GM21825 (cell line): Measurements from ENCODE around the gene WSB2.
"Not testable (repeated sequence)": the region's sequence is repeated elsewhere in the genome, so short reads cannot be mapped to it uniquely, and the experiment has no call there.

Experiments used
- ATAC-seq: cut with Tn5 transposase; IDR thresholded peaks from one replicate; pipeline ENCODE4 v1.9.1; 2021; ENCODE audit warnings: mild to moderate bottlenecking, moderate library complexity; ENCODE audit not compliant: unreplicated experiment

WSB2 gene

GRCh38 chr12:118036672-118037411 lies 24.1 kb downstream of the WSB2 start:
- ATAC-seq = no peak

DNA sequence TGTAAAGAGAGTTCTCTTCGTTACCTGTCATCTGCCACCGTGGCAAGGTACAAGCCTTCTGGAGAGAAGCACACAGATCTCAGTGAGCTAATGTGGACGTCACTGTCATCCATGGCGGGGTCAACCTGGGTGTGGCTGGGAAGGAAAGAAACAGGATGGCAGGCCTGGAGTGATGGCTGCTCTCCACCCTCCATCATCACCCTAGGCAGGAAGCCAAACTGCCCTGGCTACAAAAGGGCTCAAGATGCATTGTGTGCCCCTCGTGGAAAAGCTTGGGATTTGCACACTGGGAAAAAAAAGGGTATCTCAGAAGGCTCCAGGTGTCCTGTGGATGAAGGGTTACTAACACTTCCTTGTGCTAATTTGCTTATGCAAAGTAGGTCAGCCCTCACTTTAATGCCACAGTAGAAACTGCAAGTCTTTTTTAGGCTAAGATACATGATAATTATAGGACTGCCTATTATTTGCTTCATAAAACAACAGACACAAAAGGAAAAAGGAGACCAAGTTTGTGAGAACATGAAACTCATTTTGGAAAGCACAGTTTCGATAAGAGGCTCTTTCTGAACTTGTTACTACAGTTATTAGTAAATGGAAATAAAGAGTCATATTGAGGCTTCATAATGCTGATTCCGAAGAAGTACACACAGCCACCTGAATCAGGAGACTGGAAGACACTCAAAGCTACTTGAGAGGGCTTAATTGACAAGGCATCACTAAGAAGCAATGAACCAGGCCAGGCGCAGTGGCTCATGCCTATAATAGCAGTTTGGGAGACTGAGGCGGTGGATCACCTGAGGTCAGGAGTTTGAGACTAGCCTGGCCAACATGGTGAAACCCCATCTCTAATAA lies 25.6 kb downstream of the WSB2 start:
- peak; percentile 78 for ATAC-seq

DNA sequence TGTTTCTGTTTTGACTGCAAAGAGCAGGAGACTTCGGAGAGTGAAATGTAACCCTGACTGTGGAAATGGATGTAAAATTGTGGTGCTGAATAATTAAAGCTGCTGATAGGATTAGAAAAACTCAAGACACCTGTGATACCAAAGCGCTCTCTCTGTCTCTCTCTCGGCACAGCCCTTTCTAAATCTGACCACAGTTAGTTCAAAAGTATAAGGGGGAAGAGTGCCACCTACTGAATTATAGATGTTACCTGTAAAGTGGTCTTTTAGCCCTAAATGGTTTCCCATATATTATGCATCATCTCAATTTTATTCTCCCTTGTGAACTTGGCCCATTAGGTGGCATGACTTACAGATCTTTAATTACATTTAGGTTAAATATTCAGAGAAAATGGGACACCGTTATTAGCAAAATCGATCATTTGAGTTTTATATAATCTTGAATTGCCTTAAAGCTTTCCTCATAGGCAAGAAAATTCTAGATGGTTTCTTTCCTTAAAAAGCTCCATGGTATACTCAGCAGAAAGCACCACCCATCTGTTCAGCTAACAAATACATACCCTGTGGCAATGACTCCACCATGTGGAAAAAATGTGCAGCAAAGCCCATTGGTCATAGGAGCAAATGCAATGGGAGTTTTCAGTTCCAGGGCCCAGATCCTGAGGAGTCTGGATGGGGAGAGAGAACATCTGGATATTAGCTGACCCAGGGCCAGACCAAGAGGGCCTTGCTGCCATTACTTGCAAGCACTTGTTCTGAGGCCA lies 26.4 kb downstream of the WSB2 start:
- ATAC-seq = no peak

GRCh38 chr12:118033902-118034301 lies 27.1 kb downstream of the WSB2 start:
- ATAC-seq = no peak

DNA sequence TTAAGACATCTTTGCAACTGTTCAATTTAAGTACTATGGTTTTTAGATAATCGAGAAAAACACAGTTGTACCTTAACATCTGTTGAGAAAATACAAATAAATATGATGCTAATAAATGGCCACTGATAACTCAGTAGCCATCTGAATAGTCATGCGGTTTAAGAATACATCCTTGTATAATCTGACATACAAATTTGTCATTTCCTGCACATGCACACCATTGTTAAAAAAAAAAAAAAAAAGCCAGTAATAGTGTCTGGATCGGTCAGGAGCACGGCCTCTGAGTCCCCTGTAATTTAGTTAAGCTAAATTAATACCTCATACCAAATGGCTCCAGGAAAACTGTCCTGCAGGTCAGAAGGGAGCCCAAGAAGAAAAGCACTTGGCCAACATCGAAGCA lies 27.7 kb downstream of the WSB2 start:
- ATAC-seq = no peak

GRCh38 chr12:118032188-118032587 lies 28.8 kb downstream of the WSB2 start:
- no peak for ATAC-seq

DNA sequence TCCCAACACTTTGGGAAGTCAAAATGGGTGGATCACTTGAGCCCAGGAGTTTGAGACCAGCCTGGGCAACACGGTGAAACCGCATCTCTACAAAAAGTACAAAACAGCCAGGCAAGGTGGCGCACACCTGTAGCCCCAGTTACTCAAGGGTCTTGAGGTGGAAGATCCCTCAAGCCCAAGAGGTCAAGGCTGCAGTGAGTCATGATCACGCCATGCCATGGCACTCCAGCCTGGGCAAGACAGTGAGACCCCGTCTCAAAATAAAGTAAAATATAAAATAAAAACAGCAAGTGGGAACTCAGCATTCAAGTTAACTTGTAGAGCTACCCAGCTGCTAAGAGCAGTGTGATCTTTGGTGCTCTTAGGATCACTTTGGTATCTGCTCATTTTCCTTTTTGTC lies 31.8 kb downstream of the WSB2 start:
- no peak for ATAC-seq

DNA sequence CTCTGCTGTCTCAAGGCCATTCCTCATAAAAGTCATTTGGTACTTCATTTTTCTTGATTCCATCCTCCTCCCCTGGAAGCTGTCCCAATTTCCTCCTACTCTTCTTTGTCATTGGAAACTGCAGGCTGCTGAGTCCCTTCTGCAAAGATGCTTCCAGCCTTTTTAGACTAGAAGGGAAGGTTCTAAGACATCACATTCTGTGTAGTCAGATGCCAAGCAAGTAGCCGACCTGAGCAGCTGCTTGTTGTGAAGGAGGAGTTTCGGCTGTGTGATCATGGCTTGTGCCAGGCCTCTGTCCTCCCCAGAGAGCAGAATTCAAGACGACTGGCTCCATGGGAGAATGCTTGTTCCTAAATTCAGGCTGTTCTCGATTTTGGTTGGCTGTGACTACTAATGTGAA lies 35.8 kb downstream of the WSB2 start:
- no peak for ATAC-seq

GRCh38 chr12:118023301-118023860 lies 37.6 kb downstream of the WSB2 start:
- no peak for ATAC-seq

GRCh38 chr12:118022728-118023109 lies 38.3 kb downstream of the WSB2 start:
- ATAC-seq = no peak

GRCh38 chr12:118022097-118022727 lies 38.8 kb downstream of the WSB2 start:
- not testable (repeated sequence) for ATAC-seq

GRCh38 chr12:118020036-118020435 lies 40.9 kb downstream of the WSB2 start:
- no peak for ATAC-seq

GRCh38 chr12:118017926-118018325 lies 43.1 kb downstream of the WSB2 start:
- ATAC-seq = no peak

- ATAC-seq = peak; percentile 98
Observed at GRCh38 chr12:118016424-118017264, 44.3 kb downstream of the WSB2 start, which contains the start of gene RFC5. RFC5 (plus strand) TSS chr12:118016703; CDS start chr12:118016828, 125 bp downstream.

DNA sequence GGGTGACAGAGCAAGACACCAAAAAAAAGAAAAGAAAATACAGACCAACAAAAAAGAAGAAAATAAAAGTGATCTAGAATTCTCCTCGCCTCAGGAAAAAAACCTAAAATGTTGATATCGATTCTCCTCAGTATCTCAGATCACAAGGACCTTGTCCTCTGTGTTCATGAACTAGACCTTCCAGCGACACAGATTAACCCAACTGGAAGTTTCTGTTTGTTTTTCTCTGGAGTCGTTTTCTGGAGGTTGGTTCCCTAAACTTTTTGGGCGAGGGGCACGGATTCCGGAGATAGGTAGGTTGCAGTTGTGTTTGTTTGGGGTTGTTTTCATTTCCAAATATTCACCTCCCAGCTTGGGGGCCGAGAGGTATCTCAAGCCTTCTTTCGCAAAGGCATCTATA lies 45.0 kb downstream of the WSB2 start:
- ATAC-seq = no peak

- no peak for ATAC-seq
Observed at GRCh38 chr12:118015306-118015705, 45.7 kb downstream of the WSB2 start.

- no peak for ATAC-seq
Observed at GRCh38 chr12:118013283-118013682, 47.7 kb downstream of the WSB2 start.

DNA sequence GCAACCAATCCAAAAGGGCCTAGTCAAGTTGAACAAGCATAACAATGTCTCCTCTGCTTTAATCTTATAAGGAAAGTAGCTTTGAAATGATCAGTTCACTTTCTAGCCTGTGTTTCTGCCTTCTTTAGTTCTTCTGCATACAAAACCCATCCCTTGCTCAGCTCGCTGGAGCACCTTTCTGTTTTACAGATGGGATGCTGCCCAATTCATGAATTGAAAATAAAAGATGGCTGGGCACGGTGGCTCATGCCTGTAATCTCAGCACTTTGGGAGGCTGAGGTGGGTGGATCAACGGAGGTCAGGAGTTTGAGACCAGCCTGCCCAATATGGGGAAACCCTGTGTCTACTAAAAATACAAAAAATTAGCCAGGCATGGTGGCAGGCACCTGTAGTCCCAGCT lies 49.0 kb downstream of the WSB2 start:
- no peak for ATAC-seq

GRCh38 chr12:118011377-118011776 lies 49.6 kb downstream of the WSB2 start:
- ATAC-seq = no peak

GRCh38 chr12:118010903-118011302 lies 50.1 kb downstream of the WSB2 start:
- no peak for ATAC-seq
